VCaP (cell line): ENCODE data around the gene RTCA.

Source experiments
- H3K27ac ChIP-seq: fragments of 450-650 bp; 2 replicates; pipeline ENCODE4 v1.5.1; 2017
- CTCF ChIP-seq: fragments of 450-650 bp; conservative IDR thresholded peaks from 2 replicates; pipeline ENCODE4 v1.5.1; 2017; ENCODE audit warnings: mild to moderate bottlenecking, moderate library complexity

Gene RTCA

GRCh38 chr1:100265562-100265930 lies 470 bp upstream of the RTCA start:
- TF ChIP-seq CTCF, result no peak
- H3K27ac ChIP-seq, result peak overlapping the region; percentile 86

- H3K27ac ChIP-seq, result peak overlapping the region; percentile 86
- TF ChIP-seq CTCF, result no peak
These were observed 725 bp downstream of the RTCA start for GRCh38 chr1:100266741-100267140.

GRCh38 chr1:100267284-100267683 lies 1.3 kb downstream of the RTCA start:
- peak overlapping the region; percentile 86; the same call in 1 of the 2 replicates for H3K27ac ChIP-seq
- no peak for TF ChIP-seq CTCF

- H3K27ac ChIP-seq, result no peak overlapping the region
- TF ChIP-seq CTCF, result no peak
These were observed 2.2 kb downstream of the RTCA start for GRCh38 chr1:100268202-100268601.

GRCh38 chr1:100277866-100278265 lies 11.8 kb downstream of the RTCA start:
- H3K27ac ChIP-seq, result no peak overlapping the region
- 0 out of 2 replicates have a peak, but pooled peaks have one; percentile 12 for TF ChIP-seq CTCF

- no peak overlapping the region for H3K27ac ChIP-seq
- no peak for TF ChIP-seq CTCF
These were observed 13.4 kb downstream of the RTCA start for GRCh38 chr1:100279358-100279923.

GRCh38 chr1:100279954-100280682 lies 14.1 kb downstream of the RTCA start:
- no peak overlapping the region for H3K27ac ChIP-seq
- TF ChIP-seq CTCF, result no peak
